Measurements from ENCODE around the gene CHST7. TPM values are rescaled to one million over a fixed set of nuclear protein-coding genes. Genes with fewer than 3 reads are reported as not detected.

The CHST7 gene
- total and polyA plus RNA-seq, 2 of the 8 experiments (the other 6 are each of a cell fraction or from before 2014, with no cell fraction given): 7.9 to 14.1 TPM

DNA sequence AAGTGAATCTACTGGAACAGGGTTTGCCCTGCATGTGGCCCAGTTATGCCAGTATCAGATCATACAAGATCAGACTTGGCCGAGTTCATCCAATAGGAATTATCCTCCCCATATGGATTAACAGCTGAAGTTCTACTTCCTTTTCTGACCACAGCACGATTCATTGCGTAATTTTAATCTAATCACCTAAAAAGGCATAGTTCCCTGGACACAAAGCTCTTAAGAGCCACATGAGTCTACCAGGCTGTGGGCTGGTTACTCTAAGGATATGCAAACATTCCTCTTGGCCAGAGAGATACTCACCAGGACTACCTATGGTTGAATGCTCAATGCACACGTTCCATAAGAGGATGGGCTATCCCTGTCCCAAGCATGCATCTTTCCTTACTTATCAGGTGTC, 46.9 kb downstream of the CHST7 start:
- Histone ChIP-seq H3K23ac (ENCODE audit: insufficient read length) (no peak overlapping the region), H2BK12ac (ENCODE audit: low read depth, low read length) (no peak overlapping the region), H3K27me3 (replicated peaks in 1 of 4; ENCODE audit: control insufficient read depth in 3 of 4, extremely low read depth in 1 of 4, insufficient read depth in 3 of 4, low read length in 3 of 4) (no peaks in the 10 kb centered on the region), H3K27ac (ENCODE audit: low read depth, low read length) (no peak overlapping the region), H3K4me1 (replicated peaks in 1 of 4; ENCODE audit: control insufficient read depth in 3 of 4, insufficient read depth in 4 of 4, low read length in 3 of 4) (no peaks in the 10 kb centered on the region; a peak in 1 of 7 replicates), H4K5ac (ENCODE audit: insufficient read length, low read depth, low read length) (no peak overlapping the region), H3K79me2 (ENCODE audit: control insufficient read depth in 1 of 2, insufficient read depth in 2 of 2, low read length in 2 of 2) (no peaks in the 10 kb centered on the region), H3K18ac (ENCODE audit: extremely low read depth, low read length) (no peak overlapping the region), H4K91ac (replicated peaks; ENCODE audit: insufficient read length, low read length) (no peak overlapping the region), H2BK15ac (ENCODE audit: low read length) (no peak overlapping the region), H2BK5ac (ENCODE audit: low read depth, low read length) (no peak overlapping the region), H2BK120ac (replicated peaks; ENCODE audit: low read depth, low read length) (no peak overlapping the region), H3K36me3 (ENCODE audit: control insufficient read depth in 2 of 4, insufficient read depth in 4 of 4, low read length in 3 of 4) (peaks cover 0 to 19% (median 3%) of the 10 kb centered on the region in 4 experiments; a peak in 3 of 8 replicates), H3K79me1 (ENCODE audit: low read depth, low read length) (no peaks in the 10 kb centered on the region), H2BK20ac (ENCODE audit: low read length) (no peak overlapping the region), H2AK5ac (ENCODE audit: low read depth, low read length) (no peak overlapping the region), H3K4ac (replicated peaks; ENCODE audit: insufficient read length, low read depth, low read length) (no peak overlapping the region), H4K20me1 (replicated peaks in 1 of 2; ENCODE audit: control insufficient read depth in 1 of 2, insufficient read depth in 2 of 2, low read length in 2 of 2) (no peaks in the 10 kb centered on the region), H2AFZ (ENCODE audit: low read length) (no peak overlapping the region), H3K23me2 (ENCODE audit: low read depth, low read length) (no peaks in the 10 kb centered on the region), H3K56ac (replicated peaks; ENCODE audit: insufficient read length, low read depth, low read length) (no peak overlapping the region), H3K4me3 (ENCODE audit: extremely low read depth in 1 of 4, insufficient read depth in 2 of 4, low read depth in 3 of 4, low read length in 4 of 4) (no peak overlapping the region), H3K9me3 (ENCODE audit: insufficient read depth in 2 of 2, low read depth in 1 of 2, low read length in 1 of 2) (no peaks in the 10 kb centered on the region), H3K4me2 (ENCODE audit: insufficient read depth in 1 of 2, low read depth in 2 of 2, low read length in 2 of 2) (no peak overlapping the region), H3K9ac (replicated peaks in 1 of 4; ENCODE audit: extremely low read depth in 1 of 4, low read depth in 3 of 4, low read length in 3 of 4) (no peak overlapping the region), H3K14ac (ENCODE audit: insufficient read length) (no peak overlapping the region), H4K8ac (ENCODE audit: extremely low read depth, insufficient read depth, low read length) (no peak overlapping the region)
- FAIRE-seq (no peak), DNase-seq (ENCODE audit: low read depth in 1 of 2, low spot score in 2 of 2) (no peak)
- POLR2A ChIA-PET (ENCODE audit: partially characterized antibody): no interaction called here
- CTCF ChIA-PET (ENCODE audit: partially characterized antibody): interaction anchor here (0.6 kb wide), 1 partner anchor 178 kb away, joined by 3 read pairs; no protein-coding TSS in a partner anchor
- 100% methylated on average over 4 of the region's 4 CpGs; no CpG with 5 or more reads in 1 of the 2 experiments for WGBS, 2 experiments (ENCODE audit: extremely low coverage in 1 of 2, insufficient coverage in 1 of 2, insufficient read length in 1 of 2, insufficient replicate concordance in 2 of 2, low coverage in 1 of 2, low lambda C conversion rate in 2 of 2, missing lambda C conversion rate in 1 of 2)
- TF ChIP-seq SP2 (IDR thresholded peaks at IDR 0.05; ENCODE audit: low read length) (no peak), NRF1 (IDR thresholded peaks at IDR 0.05; ENCODE audit: low read depth, low read length) (no peak), KDM5A (IDR thresholded peaks at IDR 0.05; ENCODE audit: low read length) (no peak), ASH2L (IDR thresholded peaks at IDR 0.05; ENCODE audit: low read length) (no peak), TAF1 (IDR thresholded peaks at IDR 0.05; ENCODE audit: low read depth, low read length) (no peak), CTBP2 (IDR thresholded peaks at IDR 0.05; ENCODE audit: borderline replicate concordance, insufficient read depth, insufficient read length, low read length) (no peak), SAP30 (IDR thresholded peaks at IDR 0.05; ENCODE audit: insufficient read depth, insufficient replicate concordance, low read length) (no peak), RFX5 (IDR thresholded peaks at IDR 0.05; ENCODE audit: borderline replicate concordance, low read depth, low read length) (no peak), SIRT6 (IDR thresholded peaks at IDR 0.05; ENCODE audit: low read length) (no peak), GTF2F1 (IDR thresholded peaks at IDR 0.05; ENCODE audit: borderline replicate concordance, low read depth, low read length) (no peak), BRCA1 (IDR thresholded peaks at IDR 0.05; ENCODE audit: low read depth, low read length) (no peak), RNF2 (IDR thresholded peaks at IDR 0.05; ENCODE audit: borderline replicate concordance, low read depth, low read length, missing control alignments, poor library complexity, severe bottlenecking) (no peak), TEAD4 (IDR thresholded peaks at IDR 0.05; ENCODE audit: low read depth, low read length) (no peak)
- TF ChIP-seq, protein P1, sequence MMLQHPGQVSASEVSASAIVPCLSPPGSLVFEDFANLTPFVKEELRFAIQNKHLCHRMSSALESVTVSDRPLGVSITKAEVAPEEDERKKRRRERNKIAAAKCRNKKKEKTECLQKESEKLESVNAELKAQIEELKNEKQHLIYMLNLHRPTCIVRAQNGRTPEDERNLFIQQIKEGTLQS (IDR thresholded peaks at IDR 0.05; ENCODE audit: insufficient read depth, low read depth, low read length): no peak

All from H1 (cell line).